DMS53 (cell line): ENCODE data around the gene MYO16.

Experiments
- DNase-seq: peaks from one replicate; lab custom pipeline; 2025; lab: John Stamatoyannopoulos, UW

Gene MYO16

GRCh38 chr13:108663710-108664109 lies 34.3 kb downstream of the MYO16 start:
- no peak for DNase-seq

GRCh38 chr13:108667205-108667604 lies 37.8 kb downstream of the MYO16 start:
- no peak for DNase-seq

GRCh38 chr13:108669381-108669780 lies 40.0 kb downstream of the MYO16 start:
- DNase-seq = peak; percentile 45

GRCh38 chr13:108674346-108674745 lies 44.9 kb downstream of the MYO16 start:
- DNase-seq = no peak

- no peak for DNase-seq
Observed at GRCh38 chr13:108674771-108675170, 45.4 kb downstream of the MYO16 start.

- DNase-seq = no peak
Observed at GRCh38 chr13:108676620-108677019, 47.2 kb downstream of the MYO16 start.

GRCh38 chr13:108677806-108678205 lies 48.4 kb downstream of the MYO16 start:
- DNase-seq = no peak

GRCh38 chr13:108680011-108680410 lies 50.6 kb downstream of the MYO16 start:
- no peak for DNase-seq

GRCh38 chr13:108681986-108682575 lies 52.7 kb downstream of the MYO16 start:
- DNase-seq = no peak

GRCh38 chr13:108682714-108683113 lies 53.3 kb downstream of the MYO16 start:
- DNase-seq = no peak

- DNase-seq = no peak
Observed at GRCh38 chr13:108686027-108686426, 56.6 kb downstream of the MYO16 start.

- DNase-seq = no peak
Observed at GRCh38 chr13:108690726-108691125, 61.3 kb downstream of the MYO16 start.

GRCh38 chr13:108700422-108701170 lies 71.2 kb downstream of the MYO16 start:
- DNase-seq = no peak

- no peak for DNase-seq
Observed at GRCh38 chr13:108702171-108702570, 72.8 kb downstream of the MYO16 start.

GRCh38 chr13:108705031-108705430 lies 75.6 kb downstream of the MYO16 start:
- peak; percentile 86 for DNase-seq

GRCh38 chr13:108707584-108707983 lies 78.2 kb downstream of the MYO16 start:
- DNase-seq = no peak

GRCh38 chr13:108708921-108709320 lies 79.5 kb downstream of the MYO16 start:
- DNase-seq = no peak

GRCh38 chr13:108711386-108711785 lies 82.0 kb downstream of the MYO16 start:
- DNase-seq = no peak

- no peak for DNase-seq
Observed at GRCh38 chr13:108725471-108725870, 96.1 kb downstream of the MYO16 start.

GRCh38 chr13:108728370-108728769 lies 99.0 kb downstream of the MYO16 start:
- no peak for DNase-seq

- no peak for DNase-seq
Observed at GRCh38 chr13:108733022-108733560, 103.7 kb downstream of the MYO16 start.

- DNase-seq = peak; percentile 52
Observed at GRCh38 chr13:108734676-108735075, 105.3 kb downstream of the MYO16 start.

GRCh38 chr13:108741930-108742329 lies 112.5 kb downstream of the MYO16 start:
- DNase-seq = no peak
